Suprapubic skin (tissue), 3 donors: Measurements from ENCODE around the gene MTX1.

ENCODE experiments used
- CTCF ChIP-seq, 2 donors: fragments of 200-600 bp in 1 of 2; fragments of 450-650 bp in 1 of 2; sonication (generic) in 1 of 2; IDR thresholded peaks; one replicate each; pipeline ENCODE4 v1.5.1; 2016 to 2019; ENCODE audit warnings: antibody characterized with exemption in 2 of 2, mild to moderate bottlenecking in 1 of 2, moderate library complexity in 1 of 2
- POLR2AphosphoS5 ChIP-seq, 3 donors: sonication (generic); formaldehyde crosslinking; IDR thresholded peaks; one replicate each; pipeline ENCODE4 v1.6.1; 2017; ENCODE audit warnings: antibody characterized with exemption in 3 of 3

- no peak for TF ChIP-seq POLR2AphosphoS5 (IDR thresholded peaks at IDR 0.05)
- no peak for TF ChIP-seq CTCF (IDR thresholded peaks at IDR 0.05)
Observed at GRCh38 chr1:155245163-155245524, 36.6 kb downstream of the MTX1 start.
